ENCODE results near the gene PDZD2. TPM values are rescaled to one million over a fixed set of nuclear protein-coding genes. Genes with fewer than 3 reads are reported as not detected.

PDZD2 gene
- total RNA-seq, 2 experiments from 2014 or later, result 0.42 TPM; not detected in 1

DNA sequence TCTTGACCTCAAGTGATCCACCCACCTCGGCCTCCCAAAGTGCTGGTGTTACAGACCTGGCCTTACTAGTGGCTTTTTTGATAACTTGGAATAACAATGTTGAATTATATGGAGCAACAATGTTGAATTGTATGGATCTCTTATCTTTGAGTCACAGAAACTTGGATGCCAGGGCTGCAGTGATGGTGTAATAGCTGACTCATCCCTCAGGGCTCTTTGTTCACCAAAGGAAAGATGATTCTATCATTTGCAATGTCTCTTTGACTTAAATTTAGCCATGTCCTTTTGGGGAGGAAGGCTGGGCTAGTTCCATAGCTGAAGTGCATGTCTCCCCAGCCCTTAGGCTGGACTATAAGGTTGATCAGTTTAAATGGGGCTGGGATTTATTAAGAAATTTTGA lies 172.3 kb downstream of the PDZD2 start:
- no peaks in the 10 kb centered on the region for H3K9me3 Mint-ChIP-seq
- no peak for DNase-seq
- no peaks in the 10 kb centered on the region for H3K4me1 Mint-ChIP-seq
- no peak overlapping the region for H3K27ac Mint-ChIP-seq
- no peaks in the 10 kb centered on the region for H3K36me3 Mint-ChIP-seq
- H3K4me3 Mint-ChIP-seq, result no peak overlapping the region
- no peaks in the 10 kb centered on the region for H3K27me3 Mint-ChIP-seq

DNA sequence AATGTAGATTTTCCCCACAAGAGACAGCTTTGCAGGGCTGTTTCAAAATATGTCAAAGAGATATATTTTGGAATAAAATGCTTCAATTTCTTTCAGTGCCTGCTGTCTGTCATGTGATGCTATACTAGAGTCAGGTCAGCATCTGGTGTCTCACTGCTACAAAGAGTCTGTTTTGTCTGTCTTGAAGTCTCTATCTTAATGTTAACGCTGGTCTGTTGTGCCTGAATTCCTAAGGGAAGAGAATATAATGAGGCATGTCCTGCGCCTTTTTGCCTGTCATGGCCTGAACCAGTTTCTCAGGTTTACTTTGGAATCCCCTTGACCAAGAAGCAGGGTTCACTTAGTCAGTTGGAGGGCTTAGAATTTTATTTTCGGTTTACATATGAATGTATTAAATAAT lies 176.4 kb downstream of the PDZD2 start:
- H3K9me3 Mint-ChIP-seq, result no peaks in the 10 kb centered on the region
- no peaks in the 10 kb centered on the region for H3K27me3 Mint-ChIP-seq
- no peak for DNase-seq
- H3K36me3 Mint-ChIP-seq, result no peaks in the 10 kb centered on the region
- no peak overlapping the region for H3K4me3 Mint-ChIP-seq
- no peaks in the 10 kb centered on the region for H3K4me1 Mint-ChIP-seq
- H3K27ac Mint-ChIP-seq, result no peak overlapping the region

DNA sequence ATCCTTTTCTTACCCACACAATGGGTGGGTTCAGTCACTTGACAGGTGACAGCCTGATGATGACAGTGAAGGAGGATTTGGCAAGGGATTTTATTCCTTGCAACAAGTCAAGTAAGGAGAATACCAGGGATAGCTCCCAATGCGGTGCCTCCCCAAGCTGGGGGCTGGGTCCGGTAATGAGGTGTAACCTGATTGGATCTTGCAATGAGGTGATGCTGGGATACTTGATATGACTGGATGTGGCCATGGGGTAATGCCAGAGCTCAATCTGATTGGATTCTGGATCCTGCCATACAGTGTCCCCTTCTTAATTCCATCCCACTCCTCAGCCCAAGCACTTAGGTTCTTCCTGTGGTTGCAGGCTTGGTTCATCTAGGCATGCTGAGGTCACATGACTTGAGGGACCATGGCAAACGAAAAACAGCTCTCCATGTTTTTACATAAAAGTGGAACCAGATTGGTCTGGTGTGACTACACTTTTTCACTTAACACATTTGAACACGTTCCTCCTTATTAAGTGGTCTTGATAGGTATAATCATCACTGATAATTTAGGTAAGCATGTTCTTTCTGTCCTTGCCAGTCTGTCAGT lies 181.1 kb downstream of the PDZD2 start:
- Mint-ChIP-seq H3K27ac (no peak overlapping the region), H3K27me3 (peaks cover 11% of the 10 kb centered on the region), H3K4me1 (no peaks in the 10 kb centered on the region), H3K36me3 (no peaks in the 10 kb centered on the region), H3K9me3 (no peaks in the 10 kb centered on the region), H3K4me3 (no peak overlapping the region)
- DNase-seq, result no peak

DNA sequence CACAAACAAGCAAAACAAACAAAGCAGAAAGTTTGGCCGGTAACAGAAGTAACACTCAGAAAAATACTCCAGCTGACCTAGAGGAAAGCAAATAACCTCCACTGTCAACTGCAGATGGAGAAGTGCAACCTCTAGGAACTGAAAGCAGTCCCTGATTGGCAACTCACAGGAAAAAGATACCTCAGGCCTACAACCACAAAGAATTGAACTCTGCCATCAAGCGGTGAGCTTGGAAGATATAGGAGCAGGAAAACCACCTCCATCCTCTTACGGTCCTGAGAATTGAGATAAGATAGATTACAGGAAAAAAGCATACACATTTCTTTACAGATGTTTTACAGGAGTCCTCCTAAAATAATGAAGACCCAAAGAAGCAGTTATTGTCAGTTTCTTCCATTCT lies 184.5 kb downstream of the PDZD2 start:
- Mint-ChIP-seq H3K4me1 (peaks cover 1% of the 10 kb centered on the region), H3K36me3 (no peaks in the 10 kb centered on the region), H3K27ac (no peak overlapping the region), H3K27me3 (peaks cover 11% of the 10 kb centered on the region), H3K9me3 (no peaks in the 10 kb centered on the region), H3K4me3 (no peak overlapping the region)
- no peak for DNase-seq

- Mint-ChIP-seq H3K27me3 (peaks cover 11% of the 10 kb centered on the region), H3K36me3 (peaks cover 1% of the 10 kb centered on the region), H3K27ac (no peak overlapping the region), H3K4me3 (no peak overlapping the region), H3K9me3 (no peaks in the 10 kb centered on the region), H3K4me1 (peaks cover 1% of the 10 kb centered on the region)
- DNase-seq, result no peak
These were observed 186.1 kb downstream of the PDZD2 start for GRCh38 chr5:31824869-31825517.

DNA sequence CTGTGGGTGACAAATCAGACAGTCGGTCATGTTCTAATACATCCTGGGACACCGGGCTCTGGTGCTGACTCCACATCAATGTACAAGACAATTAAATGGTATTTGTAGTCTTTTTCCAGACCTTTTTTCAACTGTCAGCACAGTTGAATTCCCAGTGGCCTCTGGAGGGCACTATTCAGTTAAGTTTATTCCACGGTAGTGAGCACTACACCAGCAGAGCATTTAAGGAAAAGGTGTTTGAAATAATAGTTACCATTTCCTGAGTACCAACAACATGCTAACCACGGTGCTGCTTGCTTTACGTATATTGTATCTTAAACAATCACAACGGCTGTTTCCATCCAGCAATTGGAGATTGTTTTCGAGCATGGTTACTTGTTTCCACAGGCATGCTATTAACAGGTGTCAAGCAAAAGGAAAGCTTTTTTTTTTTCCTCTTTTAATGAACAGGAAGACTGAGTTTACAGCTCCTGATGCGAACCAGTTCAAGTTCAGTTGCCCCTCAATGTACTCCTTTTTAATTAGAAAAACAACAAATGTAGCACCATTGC lies 186.7 kb downstream of the PDZD2 start:
- Mint-ChIP-seq H3K4me3 (no peak overlapping the region), H3K27me3 (peaks cover 13% of the 10 kb centered on the region), H3K9me3 (peaks cover 2% of the 10 kb centered on the region), H3K36me3 (peaks cover 1% of the 10 kb centered on the region), H3K4me1 (peaks cover 1% of the 10 kb centered on the region), H3K27ac (no peak overlapping the region)
- peak; percentile 30 for DNase-seq

DNA sequence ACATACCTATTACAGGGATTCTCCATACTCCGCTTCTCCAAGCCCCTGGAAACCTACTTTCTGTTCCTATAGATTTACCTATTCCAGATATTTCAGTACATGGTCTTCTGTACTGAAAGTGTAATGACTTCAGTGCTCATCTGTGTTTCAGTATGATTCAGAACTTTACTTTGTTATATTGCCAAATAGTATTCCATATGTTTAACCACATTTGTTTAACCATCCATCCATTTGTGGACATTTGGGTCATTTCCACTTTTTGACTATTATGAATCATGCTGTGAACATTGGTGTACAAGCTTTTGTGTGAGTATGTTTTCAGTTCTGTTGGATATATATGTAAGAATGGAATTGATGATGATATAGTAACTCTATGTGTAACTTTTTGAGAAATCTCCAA lies 188.9 kb downstream of the PDZD2 start:
- Mint-ChIP-seq H3K27me3 (peaks cover 16% of the 10 kb centered on the region), H3K36me3 (peaks cover 1% of the 10 kb centered on the region), H3K4me3 (no peak overlapping the region), H3K9me3 (peaks cover 2% of the 10 kb centered on the region), H3K4me1 (peaks cover 1% of the 10 kb centered on the region), H3K27ac (no peak overlapping the region)
- no peak for DNase-seq

- H3K27me3 Mint-ChIP-seq, result peaks cover 5% of the 10 kb centered on the region
- H3K36me3 Mint-ChIP-seq, result peaks cover 1% of the 10 kb centered on the region
- H3K9me3 Mint-ChIP-seq, result peaks cover 2% of the 10 kb centered on the region
- no peaks in the 10 kb centered on the region for H3K4me1 Mint-ChIP-seq
- DNase-seq, result no peak
- H3K27ac Mint-ChIP-seq, result no peak overlapping the region
- H3K4me3 Mint-ChIP-seq, result no peak overlapping the region
These were observed 194.0 kb downstream of the PDZD2 start for GRCh38 chr5:31832966-31833365.

GRCh38 chr5:31833710-31834109 lies 194.8 kb downstream of the PDZD2 start:
- Mint-ChIP-seq H3K4me1 (no peaks in the 10 kb centered on the region), H3K9me3 (peaks cover 2% of the 10 kb centered on the region), H3K36me3 (peaks cover 1% of the 10 kb centered on the region), H3K27ac (no peak overlapping the region), H3K4me3 (no peak overlapping the region), H3K27me3 (peaks cover 5% of the 10 kb centered on the region)
- DNase-seq, result no peak

GRCh38 chr5:31844622-31845345 lies 205.9 kb downstream of the PDZD2 start:
- H3K4me3 Mint-ChIP-seq, result no peak overlapping the region
- no peaks in the 10 kb centered on the region for H3K36me3 Mint-ChIP-seq
- H3K4me1 Mint-ChIP-seq, result no peaks in the 10 kb centered on the region
- no peaks in the 10 kb centered on the region for H3K9me3 Mint-ChIP-seq
- no peak overlapping the region for H3K27ac Mint-ChIP-seq
- H3K27me3 Mint-ChIP-seq, result no peaks in the 10 kb centered on the region
- no peak for DNase-seq

GRCh38 chr5:31845361-31845760 lies 206.4 kb downstream of the PDZD2 start:
- Mint-ChIP-seq H3K4me1 (no peaks in the 10 kb centered on the region), H3K27me3 (no peaks in the 10 kb centered on the region), H3K36me3 (no peaks in the 10 kb centered on the region), H3K27ac (no peak overlapping the region), H3K9me3 (no peaks in the 10 kb centered on the region), H3K4me3 (no peak overlapping the region)
- DNase-seq, result no peak

DNA sequence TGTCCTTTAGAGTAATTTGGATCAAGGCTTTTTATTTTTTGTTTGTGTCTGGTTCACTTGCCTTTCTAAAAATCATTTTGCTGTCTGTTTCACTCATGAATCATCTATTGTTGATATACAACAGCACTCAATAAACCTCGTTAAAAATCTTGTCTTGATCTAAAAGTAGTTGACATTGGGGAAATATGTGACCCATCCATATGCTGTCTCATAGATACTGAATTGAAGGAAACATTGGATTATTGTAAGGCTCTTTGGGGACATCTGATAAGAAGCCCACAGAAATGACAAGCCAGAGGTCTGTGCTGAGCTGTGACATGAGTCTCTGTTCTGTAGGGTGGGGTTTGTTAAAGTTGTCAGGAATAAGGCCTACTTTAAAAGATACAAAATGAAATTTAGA lies 208.0 kb downstream of the PDZD2 start:
- Mint-ChIP-seq H3K4me3 (no peak overlapping the region), H3K9me3 (no peaks in the 10 kb centered on the region)

DNA sequence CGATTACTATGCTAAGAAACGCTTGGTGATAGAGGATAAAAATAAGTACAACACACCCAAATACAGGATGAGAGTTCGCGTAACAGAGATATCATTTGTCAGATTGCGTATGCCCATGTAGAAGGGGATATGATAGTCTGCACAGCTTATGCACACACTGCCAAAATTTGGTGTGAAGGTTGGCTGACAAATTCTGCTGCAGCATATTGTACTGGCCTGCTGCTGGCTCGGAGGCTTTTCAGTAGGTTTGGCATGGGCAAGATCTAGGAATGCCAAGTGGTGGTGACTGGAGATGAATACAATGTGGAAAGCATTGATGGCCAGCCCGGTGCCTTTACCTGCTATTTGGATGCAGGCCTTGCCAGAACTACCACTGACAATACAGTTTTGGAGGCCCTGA lies 208.4 kb downstream of the PDZD2 start:
- H3K27me3 Mint-ChIP-seq, result no peaks in the 10 kb centered on the region

More for the DNA sequence above, 208.0 kb downstream of the PDZD2 start:
- peaks cover 6% of the 10 kb centered on the region for H3K4me1 Mint-ChIP-seq
- H3K27me3 Mint-ChIP-seq, result no peaks in the 10 kb centered on the region
- DNase-seq, result no peak
- no peak overlapping the region for H3K27ac Mint-ChIP-seq
- no peaks in the 10 kb centered on the region for H3K36me3 Mint-ChIP-seq

DNA sequence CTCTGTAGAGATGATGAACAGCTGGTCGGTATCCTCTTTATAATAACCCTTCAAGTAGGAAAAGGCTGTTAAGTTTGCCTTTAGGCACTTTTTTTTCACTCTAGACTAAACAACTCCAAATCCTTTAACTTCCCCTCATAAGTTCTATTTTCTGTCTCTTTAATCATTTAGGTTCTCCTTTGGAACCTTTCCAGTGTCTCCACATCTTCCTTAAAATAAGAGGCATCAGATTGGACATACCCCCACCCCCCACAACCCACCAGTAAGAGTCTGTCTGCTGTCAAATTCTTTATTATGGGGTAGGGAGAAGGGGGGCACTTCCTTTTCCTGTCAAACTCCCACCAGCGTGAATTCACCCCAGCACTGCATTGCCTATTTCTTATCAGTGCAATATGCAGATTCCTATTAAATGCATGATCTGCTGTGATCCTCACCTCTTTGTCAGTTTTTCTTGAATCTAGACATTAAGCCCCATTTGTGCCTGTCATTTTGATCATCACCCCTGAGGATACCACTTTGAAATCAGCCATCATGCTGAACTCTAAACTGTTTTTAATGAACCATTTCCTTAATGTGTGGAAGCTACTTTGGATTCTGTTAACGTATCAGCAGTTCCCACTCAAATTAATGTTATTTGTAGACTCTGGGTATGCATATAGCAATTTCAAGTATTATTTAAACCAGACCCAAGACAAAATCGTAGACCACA lies 212.2 kb downstream of the PDZD2 start:
- H3K4me3 Mint-ChIP-seq, result no peak overlapping the region
- H3K36me3 Mint-ChIP-seq, result no peaks in the 10 kb centered on the region
- DNase-seq, result no peak
- peaks cover 16% of the 10 kb centered on the region for H3K4me1 Mint-ChIP-seq
- no peaks in the 10 kb centered on the region for H3K9me3 Mint-ChIP-seq
- peaks cover 11% of the 10 kb centered on the region for H3K27me3 Mint-ChIP-seq
- no peak overlapping the region for H3K27ac Mint-ChIP-seq

More for the DNA sequence above, 208.4 kb downstream of the PDZD2 start:
- Mint-ChIP-seq H3K4me1 (peaks cover 6% of the 10 kb centered on the region), H3K4me3 (no peak overlapping the region), H3K36me3 (no peaks in the 10 kb centered on the region), H3K27ac (no peak overlapping the region), H3K9me3 (no peaks in the 10 kb centered on the region)
- no peak for DNase-seq
